NB4 (cell line): Measurements from ENCODE around the gene MTHFSD.
A peak's percentile ranks its signal among the peaks of the same experiment; 100 is the strongest.

ENCODE experiments used
- DNase-seq: peaks from one replicate; pipeline ENCODE4 v3.0.0; 2010; ENCODE audit warnings: low read depth
- H3K4me3 ChIP-seq: one replicate; pipeline ENCODE4 v1.5.1; 2011; ENCODE audit warnings: mild to moderate bottlenecking, low read depth, low read length, moderate library complexity
- CTCF ChIP-seq: IDR thresholded peaks from one replicate; pipeline ENCODE4 v1.5.1; 2012; ENCODE audit warnings: low read depth, low read length
- MAX ChIP-seq: IDR thresholded peaks from 2 replicates; pipeline ENCODE4 v1.6.1; 2011; ENCODE audit warnings: low read depth, low read length
- MYC ChIP-seq: IDR thresholded peaks from 2 replicates; pipeline ENCODE4 v1.6.1; 2011; ENCODE audit warnings: low read depth, low read length
- POLR2A ChIP-seq: IDR thresholded peaks from 2 replicates; pipeline ENCODE4 v1.6.1; 2011; ENCODE audit warnings: mild to moderate bottlenecking; ENCODE audit not compliant: insufficient read length; ENCODE audit errors: extremely low read depth

MTHFSD gene

GRCh38 chr16:86558355-86559193 is 3.5 kb upstream of the MTHFSD start:
- TF ChIP-seq POLR2A (no peak), CTCF (no peak), MAX (no peak), MYC (no peak)
- no peak overlapping the region for H3K4me3 ChIP-seq
- no peak for DNase-seq

- H3K4me3 ChIP-seq = no peak overlapping the region
- TF ChIP-seq MAX (no peak), MYC (no peak), CTCF (no peak)
- no peak for DNase-seq
Observed at GRCh38 chr16:86557587-86557986, 2.6 kb upstream of the MTHFSD start.

GRCh38 chr16:86556576-86556975 is 1.5 kb upstream of the MTHFSD start:
- H3K4me3 ChIP-seq = no peak overlapping the region
- DNase-seq = no peak
- TF ChIP-seq MYC = no peak
- no peak for TF ChIP-seq MAX
- TF ChIP-seq POLR2A = no peak
- TF ChIP-seq CTCF = no peak

- no peak for DNase-seq
- H3K4me3 ChIP-seq = peak overlapping the region; percentile 97
- TF ChIP-seq CTCF (no peak), MAX (no peak), MYC (no peak), POLR2A (no peak)
Observed at GRCh38 chr16:86555704-86556075, 655 bp upstream of the MTHFSD start.

GRCh38 chr16:86554599-86554916 is 477 bp downstream of the MTHFSD start:
- H3K4me3 ChIP-seq = peak overlapping the region; percentile 97
- no peak for DNase-seq
- TF ChIP-seq MAX = no peak
- TF ChIP-seq POLR2A = no peak
- TF ChIP-seq CTCF = no peak
- no peak for TF ChIP-seq MYC

- TF ChIP-seq POLR2A = no peak
- no peak for TF ChIP-seq MYC
- no peak for TF ChIP-seq MAX
- TF ChIP-seq CTCF = no peak
- no peak overlapping the region for H3K4me3 ChIP-seq
Observed at GRCh38 chr16:86553356-86553755, 1.7 kb downstream of the MTHFSD start.

More at GRCh38 chr16:86553356-86553755, 1.7 kb downstream of the MTHFSD start:
- no peak for DNase-seq
